ENCODE data around the gene F10.
A peak's percentile ranks its signal among the peaks of the same experiment; 100 is the strongest.
"Not testable (repeated sequence)": the region's sequence is repeated elsewhere in the genome, so short reads cannot be mapped to it uniquely, and the experiment has no call there.

The F10 gene

GRCh38 chr13:113122550-113123225, at the start of gene F10:
TSS of gene F10 (plus strand) at chr13:113122799. CDS start at chr13:113122856, 57 bp downstream.
- H3K27ac ChIP-seq = peak within 1 kb of the TSS in 13 of 21 experiments; percentile 25 to 83 (median 51)

GRCh38 chr13:113073942-113074341, 48.7 kb upstream of the F10 start:
- no peak overlapping the region for H3K27ac ChIP-seq

More at GRCh38 chr13:113122550-113123225, at the start of gene F10:
- peak within 1 kb of the TSS in 1 of 7 experiments; percentile 13 for H3K4me3 ChIP-seq

GRCh38 chr13:113074401-113074800, 48.2 kb upstream of the F10 start:
- no peak overlapping the region for H3K4me3 ChIP-seq
- no peak overlapping the region for H3K27ac ChIP-seq

More at GRCh38 chr13:113073942-113074341, 48.7 kb upstream of the F10 start:
- H3K4me3 ChIP-seq = no peak overlapping the region

- no peak overlapping the region for H3K27ac ChIP-seq
Observed at GRCh38 chr13:113074876-113075275, 47.7 kb upstream of the F10 start.

DNA sequence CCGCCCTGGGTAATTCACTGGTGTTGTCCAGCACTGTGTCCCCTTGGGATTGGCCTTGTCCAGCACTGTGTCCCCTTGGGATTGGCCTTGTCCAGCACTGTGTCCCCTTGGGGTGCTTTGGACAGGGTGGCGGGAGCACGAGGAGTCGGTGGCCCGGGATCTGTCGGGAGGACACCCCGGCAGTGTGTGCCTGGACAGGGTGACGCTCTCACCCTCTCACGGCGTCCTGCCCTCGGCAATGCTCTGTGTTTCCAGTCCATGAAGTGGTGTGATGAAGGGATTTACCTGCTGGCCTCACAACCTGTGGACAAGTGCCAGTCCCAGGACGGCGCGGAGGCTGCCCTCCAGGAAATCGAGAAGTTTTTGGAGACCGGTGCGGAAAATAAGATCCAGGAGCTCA, 46.9 kb upstream of the F10 start:
- Histone ChIP-seq H3K4me3 (no peak overlapping the region), H3K27ac (no peak overlapping the region)

More at GRCh38 chr13:113074876-113075275, 47.7 kb upstream of the F10 start:
- no peak overlapping the region for H3K4me3 ChIP-seq

GRCh38 chr13:113076681-113077401, 45.8 kb upstream of the F10 start:
- Histone ChIP-seq H3K27ac (no peak overlapping the region), H3K4me3 (no peak overlapping the region)

DNA sequence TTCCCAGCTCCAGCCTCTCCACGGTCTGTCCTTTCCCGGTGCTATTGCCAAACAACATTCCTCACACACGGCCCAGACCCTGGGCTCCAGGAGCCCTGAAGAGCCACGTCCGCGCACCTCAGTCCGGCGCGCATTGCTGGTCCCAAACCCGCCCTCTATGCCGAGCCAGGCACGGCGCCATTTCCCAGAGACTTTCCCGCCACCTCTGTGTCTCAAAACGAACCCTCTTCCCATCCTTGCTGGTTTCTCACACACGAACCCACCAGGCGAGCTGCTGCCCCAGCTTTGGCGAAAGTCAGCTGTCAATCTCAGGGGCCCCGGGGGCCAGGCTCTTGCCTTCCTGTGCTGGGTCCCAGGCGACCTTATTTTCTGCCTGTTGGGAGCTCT, 45.0 kb upstream of the F10 start:
- no peak overlapping the region for H3K27ac ChIP-seq
- H3K4me3 ChIP-seq = no peak overlapping the region

GRCh38 chr13:113077953-113078901, 44.4 kb upstream of the F10 start:
- Histone ChIP-seq H3K4me3 (no peak overlapping the region), H3K27ac (no peak overlapping the region)

GRCh38 chr13:113078902-113079780, 43.5 kb upstream of the F10 start:
- no peak overlapping the region for H3K27ac ChIP-seq
- H3K4me3 ChIP-seq = no peak overlapping the region

GRCh38 chr13:113079781-113080080, 42.9 kb upstream of the F10 start:
- H3K27ac ChIP-seq, H3K4me3 ChIP-seq: not testable (repeated sequence)

DNA sequence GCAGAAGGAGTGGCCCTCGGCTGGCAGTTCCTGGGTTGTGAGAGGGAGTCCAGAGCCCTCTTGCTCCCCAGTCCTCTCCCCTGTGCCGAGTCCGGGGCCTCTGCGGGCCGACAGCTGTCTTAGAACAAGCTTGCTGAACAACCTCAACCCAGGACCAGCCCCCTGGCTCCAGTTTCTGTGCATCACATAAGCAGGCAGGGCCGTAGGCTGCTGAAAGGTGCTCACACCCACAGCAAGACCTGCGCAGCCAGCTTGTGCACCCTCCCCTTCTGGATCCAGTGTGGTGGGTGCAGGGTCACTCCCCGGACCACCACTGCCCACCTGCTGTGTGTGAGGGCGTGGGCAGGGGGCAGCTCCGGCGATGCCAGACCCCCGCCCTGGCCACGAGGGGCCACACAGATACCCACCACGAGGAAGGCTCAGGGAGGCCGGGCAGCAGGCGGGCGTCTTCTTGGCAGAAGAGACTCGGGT, 42.2 kb upstream of the F10 start:
- Histone ChIP-seq H3K27ac (no peak overlapping the region), H3K4me3 (no peak overlapping the region)

- H3K27ac ChIP-seq = no peak overlapping the region
Observed at GRCh38 chr13:113080901-113081521, 41.6 kb upstream of the F10 start.

DNA sequence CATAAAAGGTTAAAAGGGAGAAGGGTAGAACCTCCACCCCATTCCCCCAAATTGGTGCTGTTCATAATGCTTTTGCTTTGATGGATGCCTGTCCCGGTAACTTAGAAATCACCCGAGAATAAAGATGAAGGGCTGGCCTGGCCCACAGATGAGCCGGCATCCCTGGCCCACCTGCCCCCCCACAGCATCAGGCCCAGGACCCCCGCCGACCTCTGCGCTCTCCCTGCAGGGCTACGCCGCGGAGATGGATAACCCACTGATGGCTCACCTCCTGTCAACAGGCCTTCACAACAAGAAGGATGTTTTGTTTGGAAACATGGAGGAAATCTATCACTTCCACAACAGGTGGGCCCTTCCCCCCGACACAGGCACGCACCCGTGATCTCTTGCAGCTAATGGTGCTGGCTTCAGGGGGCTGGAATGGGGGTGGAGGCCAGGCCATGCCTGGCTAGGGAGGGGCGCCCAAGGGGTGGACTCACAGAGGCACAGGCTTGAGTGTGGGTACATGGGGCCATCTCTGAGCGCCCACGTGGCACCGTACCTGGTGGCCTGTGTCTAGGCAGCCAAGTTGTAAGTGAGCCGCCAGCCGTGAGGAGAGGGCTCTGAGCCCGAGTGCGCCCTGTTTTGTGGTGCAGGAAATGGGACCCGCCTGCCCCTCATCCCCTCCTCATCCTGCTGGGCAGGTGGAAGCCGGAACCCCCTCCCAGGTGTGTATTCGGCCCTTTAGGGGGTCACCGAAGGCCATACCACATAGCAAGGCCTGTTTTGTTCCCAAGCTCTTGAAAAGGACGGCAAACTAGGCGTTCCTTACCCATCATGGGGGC, 40.2 kb upstream of the F10 start:
- no peak overlapping the region for H3K27ac ChIP-seq
- H3K4me3 ChIP-seq = no peak overlapping the region

More at GRCh38 chr13:113080901-113081521, 41.6 kb upstream of the F10 start:
- no peak overlapping the region for H3K4me3 ChIP-seq

DNA sequence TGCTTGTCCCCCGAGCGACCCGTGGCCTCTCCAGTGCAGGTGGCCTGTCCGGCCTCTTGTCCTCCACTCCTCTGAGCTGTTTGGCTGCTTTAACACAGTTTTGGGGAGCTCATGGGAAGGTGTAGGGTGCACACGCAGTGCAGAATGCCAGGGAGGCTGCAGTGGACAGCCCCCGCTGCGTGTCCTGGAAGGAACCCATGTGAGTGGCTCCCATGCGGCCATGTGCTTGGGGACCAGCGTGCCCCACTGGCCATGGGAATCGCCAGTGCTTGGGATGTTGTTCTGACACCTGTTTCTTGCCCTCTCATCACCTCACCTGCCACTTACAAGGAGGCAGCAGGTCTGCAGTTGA, 39.6 kb upstream of the F10 start:
- no peak overlapping the region for H3K27ac ChIP-seq

DNA sequence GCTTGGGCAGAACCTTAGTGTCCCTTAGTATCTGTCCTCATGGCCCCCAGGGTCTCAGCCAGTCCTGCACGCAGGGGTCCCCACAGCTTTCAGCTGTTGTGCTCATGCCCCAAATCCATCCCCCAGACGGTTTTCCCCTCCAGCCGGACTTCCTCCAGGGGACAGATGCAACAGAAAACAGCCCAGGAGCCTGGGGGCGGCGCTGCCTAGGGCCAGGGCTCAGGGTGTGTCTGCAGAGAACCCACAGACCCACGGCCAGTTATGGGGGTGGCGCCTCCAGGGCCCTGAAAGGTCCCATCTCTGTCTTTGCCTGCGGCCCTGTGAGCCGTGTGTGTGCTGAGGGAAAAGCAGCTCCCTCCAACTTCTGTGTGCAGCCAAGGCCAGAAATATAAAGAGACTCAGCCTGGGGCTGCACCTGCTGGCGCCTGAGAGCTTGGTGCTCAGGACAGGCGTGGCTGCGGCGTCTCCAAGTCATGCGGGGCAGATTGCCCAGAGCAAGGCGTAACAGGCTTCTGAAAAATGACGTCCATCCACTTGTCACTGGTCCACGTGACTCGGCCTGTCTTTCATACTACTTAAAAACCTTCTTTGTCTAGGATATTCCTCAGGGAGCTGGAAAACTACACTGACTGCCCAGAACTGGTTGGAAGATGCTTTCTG, 39.1 kb upstream of the F10 start:
- peak overlapping the region in 1 of 21 experiments; percentile 25 for H3K27ac ChIP-seq
- no peak overlapping the region for H3K4me3 ChIP-seq

More for the DNA sequence above, 39.6 kb upstream of the F10 start:
- no peak overlapping the region for H3K4me3 ChIP-seq

- H3K27ac ChIP-seq = peak overlapping the region in 2 of 21 experiments; percentile 19 to 25
Observed at GRCh38 chr13:113084094-113084942, 38.3 kb upstream of the F10 start.

More at GRCh38 chr13:113084094-113084942, 38.3 kb upstream of the F10 start:
- H3K4me3 ChIP-seq = no peak overlapping the region
